Measurements from ENCODE around the gene SLC25A2. TPM values are rescaled to one million over a fixed set of nuclear protein-coding genes. Genes with fewer than 3 reads are reported as not detected.

SLC25A2 gene
- total and polyA plus RNA-seq, 2 experiments from 2014 or later, result not detected

GRCh38 chr5:141343953-141344463 lies 40.2 kb upstream of the SLC25A2 start:
- H3K36me3 Mint-ChIP-seq (ENCODE audit: low read depth), result peaks cover 34% of the 10 kb centered on the region
- Histone ChIP-seq H3F3A (replicated peaks; ENCODE audit: low read depth) (no peaks in the 10 kb centered on the region), H4K20me1 (replicated peaks; ENCODE audit: insufficient read depth) (no peaks in the 10 kb centered on the region), H3K27me3 (ENCODE audit: insufficient read depth) (no peaks in the 10 kb centered on the region), H3K4me3 (no peak overlapping the region), H3K9me2 (ENCODE audit: insufficient read depth) (no peaks in the 10 kb centered on the region), H3K27ac (ENCODE audit: low read depth) (no peak overlapping the region), H3K36me3 (ENCODE audit: insufficient read depth) (no peaks in the 10 kb centered on the region), H3K4me1 (ENCODE audit: insufficient read depth) (no peaks in the 10 kb centered on the region), H2AFZ (peak overlapping the region; percentile 66; the same call in 1 of the 2 replicates), H3K79me2 (replicated peaks; ENCODE audit: insufficient read depth) (no peaks in the 10 kb centered on the region), H3K4me2 (no peak overlapping the region)
- no peak for DNase-seq (ENCODE audit: low spot score)
- no peaks in the 10 kb centered on the region; the same call in 2 of the 3 replicates for H3K4me1 Mint-ChIP-seq
- ATAC-seq, result no peak
- no peak overlapping the region for H3K4me3 Mint-ChIP-seq
- TF ChIP-seq ZNF331 (CRISPR knock-in tag; IDR thresholded peaks at IDR 0.05; ENCODE audit: low read depth) (no peak), CTCF (conservative IDR thresholded peaks at IDR 0.05; ENCODE audit: low read depth in 2 of 2) (0 out of 4 replicates have a peak, but pooled peaks of 1 of the 2 experiments have one; percentile 8)
- H3K27ac Mint-ChIP-seq, result no peak overlapping the region
- peaks cover 2% of the 10 kb centered on the region for H3K27me3 Mint-ChIP-seq (ENCODE audit: insufficient read depth, low read depth, poor library complexity)
- peaks cover 70% of the 10 kb centered on the region for H3K9me3 Mint-ChIP-seq

- no peaks in the 10 kb centered on the region for H3K79me2 ChIP-seq (replicated peaks; ENCODE audit: insufficient read depth)
- no peak within 1 kb of the TSS for H3K4me3 Mint-ChIP-seq
- no peaks in the 10 kb centered on the region; the same call in 2 of the 3 replicates for H3K4me1 Mint-ChIP-seq
- H3K9me2 ChIP-seq (ENCODE audit: insufficient read depth), result no peaks in the 10 kb centered on the region
- no peaks in the 10 kb centered on the region for H3K36me3 ChIP-seq (ENCODE audit: insufficient read depth)
- ATAC-seq (no peak), DNase-seq (ENCODE audit: low spot score) (peak; percentile 79)
- TF ChIP-seq, protein P1, sequence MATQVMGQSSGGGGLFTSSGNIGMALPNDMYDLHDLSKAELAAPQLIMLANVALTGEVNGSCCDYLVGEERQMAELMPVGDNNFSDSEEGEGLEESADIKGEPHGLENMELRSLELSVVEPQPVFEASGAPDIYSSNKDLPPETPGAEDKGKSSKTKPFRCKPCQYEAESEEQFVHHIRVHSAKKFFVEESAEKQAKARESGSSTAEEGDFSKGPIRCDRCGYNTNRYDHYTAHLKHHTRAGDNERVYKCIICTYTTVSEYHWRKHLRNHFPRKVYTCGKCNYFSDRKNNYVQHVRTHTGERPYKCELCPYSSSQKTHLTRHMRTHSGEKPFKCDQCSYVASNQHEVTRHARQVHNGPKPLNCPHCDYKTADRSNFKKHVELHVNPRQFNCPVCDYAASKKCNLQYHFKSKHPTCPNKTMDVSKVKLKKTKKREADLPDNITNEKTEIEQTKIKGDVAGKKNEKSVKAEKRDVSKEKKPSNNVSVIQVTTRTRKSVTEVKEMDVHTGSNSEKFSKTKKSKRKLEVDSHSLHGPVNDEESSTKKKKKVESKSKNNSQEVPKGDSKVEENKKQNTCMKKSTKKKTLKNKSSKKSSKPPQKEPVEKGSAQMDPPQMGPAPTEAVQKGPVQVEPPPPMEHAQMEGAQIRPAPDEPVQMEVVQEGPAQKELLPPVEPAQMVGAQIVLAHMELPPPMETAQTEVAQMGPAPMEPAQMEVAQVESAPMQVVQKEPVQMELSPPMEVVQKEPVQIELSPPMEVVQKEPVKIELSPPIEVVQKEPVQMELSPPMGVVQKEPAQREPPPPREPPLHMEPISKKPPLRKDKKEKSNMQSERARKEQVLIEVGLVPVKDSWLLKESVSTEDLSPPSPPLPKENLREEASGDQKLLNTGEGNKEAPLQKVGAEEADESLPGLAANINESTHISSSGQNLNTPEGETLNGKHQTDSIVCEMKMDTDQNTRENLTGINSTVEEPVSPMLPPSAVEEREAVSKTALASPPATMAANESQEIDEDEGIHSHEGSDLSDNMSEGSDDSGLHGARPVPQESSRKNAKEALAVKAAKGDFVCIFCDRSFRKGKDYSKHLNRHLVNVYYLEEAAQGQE (IDR thresholded peaks at IDR 0.05; ENCODE audit: unreplicated experiment), result no peak
- peak; percentile 72 to 74 for TF ChIP-seq CTCF (conservative IDR thresholded peaks at IDR 0.05; ENCODE audit: low read depth in 2 of 2)
- no peaks in the 10 kb centered on the region for H3K27me3 ChIP-seq (ENCODE audit: insufficient read depth)
- no peak within 1 kb of the TSS for H3K27ac Mint-ChIP-seq
- H3K4me1 ChIP-seq (ENCODE audit: insufficient read depth), result no peaks in the 10 kb centered on the region
- peaks cover 2% of the 10 kb centered on the region for H3K27me3 Mint-ChIP-seq (ENCODE audit: insufficient read depth, low read depth, poor library complexity)
- H4K20me1 ChIP-seq (replicated peaks; ENCODE audit: insufficient read depth), result no peaks in the 10 kb centered on the region
- no peak within 1 kb of the TSS for H3K27ac ChIP-seq (ENCODE audit: low read depth)
- H3K36me3 Mint-ChIP-seq (ENCODE audit: low read depth), result peaks cover 38% of the 10 kb centered on the region
- H3K4me3 ChIP-seq, result no peak within 1 kb of the TSS
- no peaks in the 10 kb centered on the region for H3F3A ChIP-seq (replicated peaks; ENCODE audit: low read depth)
- H2AFZ ChIP-seq, result peak within 1 kb of the TSS; percentile 66; the same call in 1 of the 2 replicates
- peaks cover 76% of the 10 kb centered on the region for H3K9me3 Mint-ChIP-seq
- H3K4me2 ChIP-seq, result no peak within 1 kb of the TSS
These were observed 39.5 kb upstream of the SLC25A2 start, which contains the start of gene PCDHGA3 for GRCh38 chr5:141343242-141343952. Gene PCDHGA3 (plus strand): TSS chr5:141343829. CDS start chr5:141344034, 205 bp downstream.
